ENCODE data around the gene WDR18. TPM values are rescaled to one million over a fixed set of nuclear protein-coding genes. Genes with fewer than 3 reads are reported as not detected.

WDR18 gene
- total and polyA plus RNA-seq, 2 donors from 2014 or later = 40.3 to 77.2 TPM

DNA sequence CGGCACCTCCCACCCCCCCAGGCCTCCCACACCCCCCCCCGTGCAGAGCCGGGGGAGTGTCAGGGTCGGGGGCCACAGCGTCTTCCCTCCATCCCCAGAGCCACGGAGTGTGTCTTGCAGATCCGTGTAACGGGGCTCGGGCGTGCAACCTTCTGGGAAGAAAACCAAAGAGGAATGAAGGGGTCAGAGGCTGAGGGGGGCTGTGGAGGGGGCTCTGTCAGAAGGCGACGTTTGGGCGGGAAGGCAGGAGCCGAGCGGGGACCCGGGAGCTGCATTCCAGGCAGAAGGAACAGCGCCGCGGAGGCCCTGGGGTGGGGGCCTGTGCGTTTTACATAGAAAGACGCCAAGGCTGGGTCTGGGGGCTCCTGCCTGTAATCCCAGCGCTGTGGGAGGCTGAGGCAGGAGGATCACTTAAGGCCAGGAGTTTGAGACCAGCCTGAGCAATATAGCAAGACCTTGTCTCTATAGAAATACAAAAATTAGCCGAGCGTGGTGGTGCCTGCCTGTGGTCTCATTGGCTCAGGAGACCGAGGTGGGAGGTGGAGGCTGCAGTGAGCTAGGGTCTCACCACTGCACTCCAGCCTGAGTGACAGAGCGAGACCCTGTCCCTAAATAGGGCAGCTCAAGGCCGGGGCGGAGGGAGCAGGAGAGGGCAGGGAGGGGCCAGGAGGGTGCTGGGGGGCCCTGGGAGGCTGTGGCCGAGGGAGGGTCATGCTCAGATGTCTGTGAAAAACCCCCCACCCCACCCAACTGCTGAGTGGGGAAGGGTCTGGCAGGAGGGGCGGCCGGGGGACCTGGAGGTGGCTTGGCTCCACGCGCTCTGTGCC is 30.5 kb upstream of the WDR18 start:
- no peak for FAIRE-seq
- Histone ChIP-seq H3K9me3 (ENCODE audit: control insufficient read depth in 2 of 3, insufficient read depth in 1 of 3, low read length in 3 of 3) (no peaks in the 10 kb centered on the region), H3K36me3 (ENCODE audit: control insufficient read depth in 2 of 3, insufficient read depth in 3 of 3, low read length in 3 of 3) (no peaks in the 10 kb centered on the region), H3K27ac (ENCODE audit: low read depth in 2 of 2, low read length in 2 of 2) (peak overlapping the region in 1 of 2 donors; percentile 75), H3K4me3 (ENCODE audit: low read length in 3 of 3) (no peak overlapping the region), H3K9ac (ENCODE audit: low read length in 3 of 3) (peak overlapping the region in 1 of 3 donors; percentile 69), H3K4me1 (ENCODE audit: control insufficient read depth in 2 of 3, insufficient read depth in 2 of 3, low read depth in 1 of 3, low read length in 3 of 3) (peaks cover 0 to 38% (median 12%) of the 10 kb centered on the region in 3 donors), H3K27me3 (ENCODE audit: control insufficient read depth, insufficient read depth, low read length) (no peaks in the 10 kb centered on the region)
- DNase-seq = peak in 4 of 5 donors; percentile 67 to 81 (median 74)
- intact Hi-C loops (cut with DNase I) = no loop called here
- TF ChIP-seq, protein P1, sequence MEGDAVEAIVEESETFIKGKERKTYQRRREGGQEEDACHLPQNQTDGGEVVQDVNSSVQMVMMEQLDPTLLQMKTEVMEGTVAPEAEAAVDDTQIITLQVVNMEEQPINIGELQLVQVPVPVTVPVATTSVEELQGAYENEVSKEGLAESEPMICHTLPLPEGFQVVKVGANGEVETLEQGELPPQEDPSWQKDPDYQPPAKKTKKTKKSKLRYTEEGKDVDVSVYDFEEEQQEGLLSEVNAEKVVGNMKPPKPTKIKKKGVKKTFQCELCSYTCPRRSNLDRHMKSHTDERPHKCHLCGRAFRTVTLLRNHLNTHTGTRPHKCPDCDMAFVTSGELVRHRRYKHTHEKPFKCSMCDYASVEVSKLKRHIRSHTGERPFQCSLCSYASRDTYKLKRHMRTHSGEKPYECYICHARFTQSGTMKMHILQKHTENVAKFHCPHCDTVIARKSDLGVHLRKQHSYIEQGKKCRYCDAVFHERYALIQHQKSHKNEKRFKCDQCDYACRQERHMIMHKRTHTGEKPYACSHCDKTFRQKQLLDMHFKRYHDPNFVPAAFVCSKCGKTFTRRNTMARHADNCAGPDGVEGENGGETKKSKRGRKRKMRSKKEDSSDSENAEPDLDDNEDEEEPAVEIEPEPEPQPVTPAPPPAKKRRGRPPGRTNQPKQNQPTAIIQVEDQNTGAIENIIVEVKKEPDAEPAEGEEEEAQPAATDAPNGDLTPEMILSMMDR (IDR thresholded peaks at IDR 0.05; ENCODE audit: borderline replicate concordance, extremely low read depth, insufficient read depth) = no peak

DNA sequence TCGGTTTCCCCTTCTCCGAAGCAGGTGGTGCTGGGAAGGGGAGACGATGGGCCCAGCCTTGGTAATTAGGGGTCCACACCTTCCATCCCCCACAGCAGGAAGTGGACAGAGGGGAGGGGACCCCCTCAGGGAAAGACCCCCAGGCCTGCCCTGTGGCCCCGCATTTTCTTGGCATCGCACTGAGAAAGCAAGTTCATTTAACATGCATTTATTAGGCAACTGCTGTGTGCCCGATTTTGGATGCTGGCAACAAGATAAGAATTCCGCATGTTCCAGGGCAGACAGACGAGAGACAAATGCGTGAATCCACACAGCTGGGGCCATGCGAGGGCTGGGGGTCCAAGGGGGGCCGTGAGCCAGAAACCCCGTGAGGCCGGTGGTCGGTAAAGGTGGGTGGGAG is 29.9 kb upstream of the WDR18 start:
- Histone ChIP-seq H3K27me3 (ENCODE audit: control insufficient read depth, insufficient read depth, low read length) (no peaks in the 10 kb centered on the region), H3K36me3 (ENCODE audit: control insufficient read depth in 2 of 3, insufficient read depth in 3 of 3, low read length in 3 of 3) (no peaks in the 10 kb centered on the region), H3K4me3 (ENCODE audit: low read length in 3 of 3) (no peak overlapping the region), H3K9ac (ENCODE audit: low read length in 3 of 3) (peak overlapping the region in 1 of 3 donors; percentile 40), H3K4me1 (ENCODE audit: control insufficient read depth in 2 of 3, insufficient read depth in 2 of 3, low read depth in 1 of 3, low read length in 3 of 3) (peaks cover 0 to 38% (median 12%) of the 10 kb centered on the region in 3 donors), H3K9me3 (ENCODE audit: control insufficient read depth in 2 of 3, insufficient read depth in 1 of 3, low read length in 3 of 3) (no peaks in the 10 kb centered on the region), H3K27ac (ENCODE audit: low read depth in 2 of 2, low read length in 2 of 2) (peak overlapping the region; percentile 80 to 87)
- TF ChIP-seq, protein P1 (IDR thresholded peaks at IDR 0.05; ENCODE audit: borderline replicate concordance, extremely low read depth, insufficient read depth) = no peak
- intact Hi-C loops (cut with DNase I) = no loop called here
- no peak for DNase-seq
- FAIRE-seq = no peak

DNA sequence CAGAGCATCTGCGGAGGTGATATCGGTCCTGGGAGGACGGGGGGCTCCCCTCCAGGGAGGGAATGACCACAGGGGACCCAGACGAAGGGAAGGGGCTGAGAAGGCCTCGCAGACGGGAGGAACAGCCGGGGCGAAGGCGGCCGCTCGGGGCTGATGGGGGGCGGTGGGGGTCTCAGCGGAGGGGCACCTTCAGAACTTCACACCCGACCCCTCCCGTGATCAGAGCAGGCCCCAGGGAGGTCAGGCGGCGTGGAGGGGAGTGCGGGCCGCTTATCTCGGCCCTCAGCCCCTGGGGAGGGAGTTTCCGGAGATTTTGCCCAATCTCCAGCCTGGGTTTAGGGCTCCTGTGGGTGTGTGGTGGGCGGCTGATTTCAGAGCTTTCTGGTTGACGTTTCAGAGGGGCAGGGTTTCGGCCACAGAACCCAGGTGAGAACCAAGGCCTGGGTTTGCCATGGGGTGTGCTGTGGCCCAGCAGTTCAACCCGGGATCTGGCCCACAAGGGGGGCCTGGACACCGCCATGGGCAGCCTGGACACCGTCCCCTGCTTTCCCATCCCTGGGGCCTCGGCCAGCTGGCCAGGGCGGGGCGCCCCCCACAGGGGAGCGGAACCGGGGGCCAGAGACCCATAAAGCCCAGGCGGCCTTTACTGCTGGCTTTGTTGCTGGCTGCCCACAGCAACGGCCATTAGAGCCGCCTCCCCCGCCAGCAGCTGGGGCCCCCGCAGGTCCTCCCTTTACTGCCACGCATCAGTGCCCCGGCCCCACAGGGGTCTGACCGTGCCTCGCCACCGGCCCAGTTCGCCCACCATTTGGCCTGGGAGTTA is 29.3 kb upstream of the WDR18 start:
- Histone ChIP-seq H3K27ac (ENCODE audit: low read depth in 2 of 2, low read length in 2 of 2) (peak overlapping the region; percentile 80 to 87), H3K9ac (ENCODE audit: low read length in 3 of 3) (peak overlapping the region in 1 of 3 donors; percentile 40), H3K36me3 (ENCODE audit: control insufficient read depth in 2 of 3, insufficient read depth in 3 of 3, low read length in 3 of 3) (no peaks in the 10 kb centered on the region), H3K4me1 (ENCODE audit: control insufficient read depth in 2 of 3, insufficient read depth in 2 of 3, low read depth in 1 of 3, low read length in 3 of 3) (peaks cover 0 to 38% (median 12%) of the 10 kb centered on the region in 3 donors), H3K9me3 (ENCODE audit: control insufficient read depth in 2 of 3, insufficient read depth in 1 of 3, low read length in 3 of 3) (no peaks in the 10 kb centered on the region), H3K27me3 (ENCODE audit: control insufficient read depth, insufficient read depth, low read length) (no peaks in the 10 kb centered on the region), H3K4me3 (ENCODE audit: low read length in 3 of 3) (no peak overlapping the region)
- TF ChIP-seq, protein P1 (IDR thresholded peaks at IDR 0.05; ENCODE audit: borderline replicate concordance, extremely low read depth, insufficient read depth) = no peak
- FAIRE-seq (no peak), DNase-seq (peak in 4 of 5 donors; percentile 91 to 93 (median 92))
- intact Hi-C loops (cut with DNase I) = no loop called here
